GM10248 (cell line): ENCODE results near the gene SELPLG.

Source experiments
- CTCF ChIA-PET: fragments of 300-600 bp; sonication (Branson Sonifier 250); formaldehyde crosslinking; extraction: SDS; loops from one replicate; lab custom pipeline; 2021; ENCODE audit warnings: antibody characterized with exemption; lab: Yijun Ruan, JAX
- POLR2A ChIA-PET: fragments of 350-650 bp; sonication (Branson Sonifier 250); formaldehyde crosslinking; extraction: SDS; loops from one replicate; lab custom pipeline; 2020; ENCODE audit warnings: antibody characterized with exemption; lab: Yijun Ruan, JAX
- DNase-seq: peaks from one replicate; pipeline ENCODE4 v3.0.0; 2012; ENCODE audit errors: extremely low spot score
- CTCF ChIP-seq: IDR thresholded peaks from 2 replicates; pipeline ENCODE4 v1.5.1; 2012; ENCODE audit warnings: mild to moderate bottlenecking, low read depth; ENCODE audit errors: extremely low read depth, missing control alignments, control extremely low read depth

Gene SELPLG

GRCh38 chr12:108668063-108668462, 34.4 kb upstream of the SELPLG start:
- DNase-seq: no peak
- POLR2A ChIA-PET: no interaction called here
- CTCF ChIA-PET: interaction anchor here (1.0 to 9.8 kb wide), 5 partner anchors 22 to 425 kb away, joined by 3 to 257 read pairs (median 4); partner anchors contain the start of gene ALKBH2
- TF ChIP-seq CTCF: no peak

DNA sequence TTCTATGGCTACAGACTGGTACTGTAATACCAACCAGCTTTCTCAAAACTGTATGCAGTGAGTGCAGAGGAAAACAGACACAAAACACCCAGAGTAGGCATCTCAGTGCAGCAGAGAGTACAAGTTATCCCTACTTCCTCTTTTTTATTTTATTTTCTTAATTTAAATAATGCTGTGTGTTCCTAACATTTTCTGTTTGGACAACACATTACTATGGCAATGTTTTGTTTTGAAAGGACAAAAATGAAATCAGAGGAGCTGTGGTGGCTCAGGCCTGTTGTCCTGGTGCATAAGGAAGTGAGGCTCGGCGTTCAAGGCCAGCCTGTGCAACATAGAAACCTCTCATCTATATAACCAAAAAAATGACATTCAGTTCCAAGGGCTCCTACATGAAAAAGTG, 33.7 kb upstream of the SELPLG start:
- ChIA-PET POLR2A (no interaction called here), CTCF (interaction anchor here (0.9 to 9.8 kb wide), 11 partner anchors 12 to 425 kb away, joined by 3 to 257 read pairs (median 4); partner anchors contain the start of genes ALKBH2, SART3 and SELPLG)
- no peak for TF ChIP-seq CTCF
- DNase-seq: no peak

GRCh38 chr12:108666401-108666881, 32.7 kb upstream of the SELPLG start:
- TF ChIP-seq CTCF: no peak
- CTCF ChIA-PET: interaction anchor here (0.7 to 9.8 kb wide), 17 partner anchors 13 to 426 kb away, joined by 3 to 257 read pairs (median 4); partner anchors contain the start of genes ALKBH2, SART3 and SELPLG
- no peak for DNase-seq
- POLR2A ChIA-PET: no interaction called here

DNA sequence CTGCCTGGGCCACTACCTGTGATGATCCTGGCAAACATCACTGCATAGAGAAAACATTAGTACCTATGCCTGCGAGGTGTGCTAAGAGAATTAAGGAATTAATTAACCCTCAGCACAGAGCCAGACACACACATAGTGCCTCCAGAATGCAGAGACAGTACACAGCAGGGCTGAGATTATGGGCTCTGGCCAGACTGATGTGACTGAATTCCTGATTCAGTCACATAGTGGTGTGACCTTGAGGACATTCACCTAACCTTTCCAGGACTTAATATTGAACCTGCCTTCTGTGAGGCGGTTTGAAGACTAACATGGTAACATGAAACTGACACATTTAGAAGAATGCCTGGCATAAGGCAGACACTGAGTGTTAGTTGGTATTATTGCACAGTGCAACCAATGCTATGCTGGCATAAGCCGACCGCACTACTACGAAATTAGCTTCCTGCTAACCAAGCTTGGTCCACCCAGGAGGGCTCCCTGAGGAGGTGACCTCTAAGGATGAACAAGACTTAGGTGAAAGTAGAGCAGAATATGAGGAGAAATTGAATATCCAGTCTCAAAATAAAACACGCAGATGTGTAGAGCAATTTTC, 32.0 kb upstream of the SELPLG start:
- POLR2A ChIA-PET: no interaction called here
- no peak for DNase-seq
- TF ChIP-seq CTCF: no peak
- CTCF ChIA-PET: interaction anchor here (0.6 to 9.8 kb wide), 39 partner anchors 13 to 722 kb away, joined by 3 to 257 read pairs (median 5); partner anchors contain the start of gene SELPLG

DNA sequence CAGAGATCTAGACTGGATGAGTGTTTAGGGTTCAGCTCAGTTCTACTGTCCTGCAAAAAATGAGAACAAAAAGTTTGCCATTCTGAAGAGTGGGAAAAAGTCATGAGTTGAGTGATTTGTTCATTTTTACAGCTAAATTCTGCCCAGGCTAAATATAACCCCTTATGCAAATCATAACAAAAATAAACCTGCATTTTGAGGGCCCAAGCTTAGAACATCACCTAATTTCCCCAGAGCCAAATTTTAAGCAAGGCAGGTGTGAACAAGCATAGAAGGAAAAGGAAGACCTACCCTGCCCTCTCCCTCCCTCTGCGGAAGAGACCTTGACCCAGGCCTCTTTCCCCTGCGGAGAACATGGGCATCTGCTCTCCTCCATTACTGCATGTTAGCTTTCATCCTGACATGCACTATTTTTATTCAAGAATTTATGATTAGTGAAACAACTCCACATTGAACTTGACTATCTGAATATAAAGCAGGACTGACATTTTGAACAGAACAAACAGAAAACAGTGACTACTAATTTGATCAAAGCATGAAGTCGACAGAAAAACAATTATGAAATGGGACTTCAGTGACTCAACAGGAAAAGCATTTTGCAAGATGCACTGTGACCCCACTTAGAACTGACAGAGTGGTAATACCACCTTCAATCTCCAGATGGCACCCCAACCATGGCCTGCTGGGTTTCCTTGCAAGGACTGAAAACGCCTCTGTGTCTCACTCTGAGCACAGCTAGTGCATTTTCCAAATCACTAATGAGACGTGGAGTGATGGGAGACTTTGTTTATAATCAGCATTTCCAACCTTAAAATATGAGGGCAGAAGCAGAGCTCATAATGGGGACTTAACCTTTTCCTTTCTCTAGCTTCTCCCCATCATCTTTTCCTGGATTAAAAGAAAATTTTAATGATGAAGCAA, 30.9 kb upstream of the SELPLG start:
- POLR2A ChIA-PET: interaction anchor here (0.5 to 1.3 kb wide), 3 partner anchors 29 to 66 kb away, joined by 3 to 9 read pairs (median 3); no protein-coding TSS in a partner anchor
- DNase-seq: peak; percentile 74
- CTCF ChIA-PET: interaction anchor here (0.6 to 9.8 kb wide), 64 partner anchors 9 to 723 kb away, joined by 3 to 257 read pairs (median 4); partner anchors contain the start of genes ALKBH2, CORO1C, SELPLG and SSH1
- TF ChIP-seq CTCF: peak; percentile 65
